ENCODE measurements around the gene SPATA17. TPM values are rescaled to one million over a fixed set of nuclear protein-coding genes. Genes with fewer than 3 reads are reported as not detected.

The SPATA17 gene
- total and polyA plus RNA-seq, 7 donors = 0.34 to 0.56 (median 0.52) TPM; not detected in 2

GRCh38 chr1:217881131-217881543 lies 250.0 kb downstream of the SPATA17 start:
- Histone ChIP-seq H3K4me3 (no peak overlapping the region), H3K27me3 (ENCODE audit: insufficient read depth in 3 of 3, low read length in 2 of 3) (no peaks in the 10 kb centered on the region), H3K27ac (no peak overlapping the region), H3K9me3 (no peaks in the 10 kb centered on the region), H3K36me3 (ENCODE audit: insufficient read depth in 1 of 2, low read depth in 1 of 2) (no peaks in the 10 kb centered on the region), H3K4me1 (no peaks in the 10 kb centered on the region)
- DNase-seq = no peak
- intact Hi-C loops (cut with DNase I) = no loop called here
- no peak for TF ChIP-seq CTCF (IDR thresholded peaks at IDR 0.05)
- no peak for ATAC-seq

GRCh38 chr1:217881607-217882332 lies 250.6 kb downstream of the SPATA17 start:
- 67 to 70% (median 67%) methylated on average over 5 of the region's 5 CpGs for WGBS, 3 donors
- H3K36me3 ChIP-seq (ENCODE audit: insufficient read depth in 1 of 2, low read depth in 1 of 2) = no peaks in the 10 kb centered on the region
- no peak for TF ChIP-seq CTCF (IDR thresholded peaks at IDR 0.05)
- no peak for DNase-seq
- no peaks in the 10 kb centered on the region for H3K9me3 ChIP-seq
- no peak overlapping the region for H3K4me3 ChIP-seq
- H3K27ac ChIP-seq = no peak overlapping the region
- intact Hi-C loops (cut with DNase I) = no loop called here
- no peaks in the 10 kb centered on the region for H3K4me1 ChIP-seq
- no peak for ATAC-seq
- no peaks in the 10 kb centered on the region for H3K27me3 ChIP-seq (ENCODE audit: insufficient read depth in 3 of 3, low read length in 2 of 3)

GRCh38 chr1:217885181-217885580 lies 254.0 kb downstream of the SPATA17 start:
- WGBS, 3 donors = 78 to 87% (median 81%) methylated on average over 3 of the region's 3 CpGs
- no peak for ATAC-seq
- Histone ChIP-seq H3K4me3 (no peak overlapping the region), H3K27ac (no peak overlapping the region), H3K4me1 (no peaks in the 10 kb centered on the region), H3K27me3 (ENCODE audit: insufficient read depth in 3 of 3, low read length in 2 of 3) (no peaks in the 10 kb centered on the region), H3K9me3 (no peaks in the 10 kb centered on the region), H3K36me3 (ENCODE audit: insufficient read depth in 1 of 2, low read depth in 1 of 2) (no peaks in the 10 kb centered on the region)
- no peak for TF ChIP-seq CTCF (IDR thresholded peaks at IDR 0.05)
- intact Hi-C loops (cut with DNase I) = no loop called here
- no peak for DNase-seq

- ATAC-seq (no peak), DNase-seq (no peak)
- Histone ChIP-seq H3K36me3 (ENCODE audit: insufficient read depth in 1 of 2, low read depth in 1 of 2) (no peaks in the 10 kb centered on the region), H3K4me3 (no peak overlapping the region), H3K27ac (no peak overlapping the region), H3K9me3 (no peaks in the 10 kb centered on the region), H3K27me3 (ENCODE audit: insufficient read depth in 3 of 3, low read length in 2 of 3) (no peaks in the 10 kb centered on the region), H3K4me1 (no peaks in the 10 kb centered on the region)
- TF ChIP-seq CTCF (IDR thresholded peaks at IDR 0.05) = no peak
- WGBS, 3 donors = 85 to 93% (median 88%) methylated on average over 2 of the region's 2 CpGs
- intact Hi-C loops (cut with DNase I) = no loop called here
These were observed 257.2 kb downstream of the SPATA17 start for GRCh38 chr1:217888328-217888727.

GRCh38 chr1:217889401-217889800 lies 258.3 kb downstream of the SPATA17 start:
- ATAC-seq (no peak), DNase-seq (no peak)
- Histone ChIP-seq H3K9me3 (no peaks in the 10 kb centered on the region), H3K36me3 (ENCODE audit: insufficient read depth in 1 of 2, low read depth in 1 of 2) (no peaks in the 10 kb centered on the region), H3K4me1 (no peaks in the 10 kb centered on the region), H3K27ac (no peak overlapping the region), H3K4me3 (no peak overlapping the region), H3K27me3 (ENCODE audit: insufficient read depth in 3 of 3, low read length in 2 of 3) (no peaks in the 10 kb centered on the region)
- TF ChIP-seq CTCF (IDR thresholded peaks at IDR 0.05) = no peak
- intact Hi-C loops (cut with DNase I) = no loop called here
- WGBS, 3 donors = 63 to 78% (median 67%) methylated on average over 10 of the region's 10 CpGs

Data from psoas muscle (tissue), 8 donors.